GM23338 (cell line): ENCODE data around the gene PRR36. TPM values are rescaled to one million over a fixed set of nuclear protein-coding genes. Genes with fewer than 3 reads are reported as not detected.

ENCODE experiments used
- ATAC-seq: fragments of 200-7000 bp; cut with Tn5 transposase; 3 replicates; pipeline ENCODE4 v1.9.1; 2020
- DNase-seq: peaks from one replicate; pipeline ENCODE4 v3.0.0-alpha.2; 2015; ENCODE audit warnings: low spot score
- H2AFZ ChIP-seq: fragments of 200-600 bp; sonication (generic); 2 replicates; pipeline ENCODE4 v1.8.0; 2016; ENCODE audit warnings: antibody characterized with exemption, mild to moderate bottlenecking, moderate library complexity
- H3F3A ChIP-seq: fragments of 200-600 bp; sonication (generic); replicated peaks from 2 replicates; pipeline ENCODE4 v1.8.0; 2017; ENCODE audit warnings: antibody characterized with exemption, mixed run types, low read depth
- H3K27ac ChIP-seq: fragments of 200-600 bp; sonication (generic); 2 replicates; pipeline ENCODE4 v1.6.1; 2016; ENCODE audit warnings: low read depth
- H3K27me3 ChIP-seq: fragments of 200-600 bp; sonication (generic); 2 replicates; pipeline ENCODE4 v1.8.0; 2016; ENCODE audit warnings: mild to moderate bottlenecking, mixed run types, moderate library complexity; ENCODE audit not compliant: insufficient read depth
- H3K36me3 ChIP-seq: fragments of 200-600 bp; sonication (generic); 2 replicates; pipeline ENCODE4 v1.8.0; 2016; ENCODE audit warnings: mild to moderate bottlenecking; ENCODE audit not compliant: insufficient read depth
- H3K4me1 ChIP-seq: fragments of 200-600 bp; sonication (generic); 2 replicates; pipeline ENCODE4 v1.8.0; 2016; ENCODE audit warnings: mild to moderate bottlenecking, moderate library complexity; ENCODE audit not compliant: insufficient read depth
- H3K4me2 ChIP-seq: fragments of 200-600 bp; sonication (generic); 2 replicates; pipeline ENCODE4 v1.7.1; 2017; ENCODE audit warnings: mixed run types
- H3K4me3 ChIP-seq: fragments of 200-600 bp; sonication (generic); 2 replicates; pipeline ENCODE4 v1.6.1; 2016; ENCODE audit warnings: mixed run types
- H3K79me2 ChIP-seq: fragments of 200-600 bp; sonication (generic); replicated peaks from 2 replicates; pipeline ENCODE4 v1.8.0; 2017; ENCODE audit warnings: mild to moderate bottlenecking; ENCODE audit not compliant: insufficient read depth
- H3K9me2 ChIP-seq: fragments of 200-600 bp; sonication (generic); 2 replicates; pipeline ENCODE4 v1.8.0; 2017; ENCODE audit not compliant: insufficient read depth
- H4K20me1 ChIP-seq: fragments of 200-600 bp; sonication (generic); replicated peaks from 2 replicates; pipeline ENCODE4 v1.8.0; 2017; ENCODE audit warnings: mild to moderate bottlenecking; ENCODE audit not compliant: insufficient read depth
- H3K27ac Mint-ChIP-seq: 2 replicates; pipeline ENCODE4 v1.8.0; 2020; ENCODE audit warnings: inconsistent platforms, mild to moderate bottlenecking, moderate library complexity, mixed read lengths
- H3K27me3 Mint-ChIP-seq: 3 replicates; pipeline ENCODE4 v1.8.0; 2022; ENCODE audit warnings: low read depth, mild to moderate bottlenecking, moderate library complexity, mixed read lengths, inconsistent platforms; ENCODE audit not compliant: insufficient read depth, poor library complexity
- H3K36me3 Mint-ChIP-seq: 3 replicates; pipeline ENCODE4 v1.8.0; 2021; ENCODE audit warnings: low read depth, mild to moderate bottlenecking, inconsistent platforms, moderate library complexity, mixed read lengths
- H3K4me1 Mint-ChIP-seq: 3 replicates; pipeline ENCODE4 v1.8.0; 2020; ENCODE audit warnings: mild to moderate bottlenecking, inconsistent platforms, mixed read lengths
- H3K4me3 Mint-ChIP-seq: 3 replicates; pipeline ENCODE4 v1.8.0; 2021; ENCODE audit warnings: moderate library complexity, mild to moderate bottlenecking, inconsistent platforms, mixed read lengths
- H3K9me3 Mint-ChIP-seq: 3 replicates; pipeline ENCODE4 v1.8.0; 2020; ENCODE audit warnings: moderate library complexity, mild to moderate bottlenecking, inconsistent platforms, mixed read lengths
- CREB1 ChIP-seq: fragments of 250-450 bp; sonication (Bioruptor Pico); IDR thresholded peaks from 2 replicates; pipeline ENCODE4 v1.5.0; 2020; ENCODE audit warnings: low read depth, mild to moderate bottlenecking, moderate library complexity
- CTCF ChIP-seq, 2 experiments: fragments of 200-600 bp in 1 of 2; sonication (generic) in 1 of 2; conservative IDR thresholded peaks; 2 replicates each; pipeline versions ENCODE4 v1.5.1 to v1.6.1; 2016 to 2017; ENCODE audit warnings: antibody characterized with exemption in 2 of 2, low read depth in 2 of 2, mild to moderate bottlenecking in 2 of 2, moderate library complexity in 1 of 2
- ETS1 ChIP-seq: IDR thresholded peaks from 2 replicates; pipeline ENCODE4 v1.6.1; 2016; ENCODE audit warnings: antibody characterized with exemption
- EZH2 ChIP-seq: fragments of 200-600 bp; sonication (generic); IDR thresholded peaks from one replicate; pipeline ENCODE4 v1.8.0; 2017; ENCODE audit warnings: antibody characterized with exemption, mild to moderate bottlenecking, low read depth; ENCODE audit not compliant: unreplicated experiment
- EZH2phosphoT487 ChIP-seq: fragments of 200-600 bp; sonication (generic); IDR thresholded peaks from one replicate; pipeline ENCODE4 v1.8.1; 2018; ENCODE audit warnings: antibody characterized with exemption; ENCODE audit not compliant: unreplicated experiment
- JUNB ChIP-seq: IDR thresholded peaks from one replicate; pipeline ENCODE4 v1.6.1; 2016; ENCODE audit warnings: antibody characterized with exemption; ENCODE audit not compliant: unreplicated experiment
- NANOG ChIP-seq: IDR thresholded peaks from 2 replicates; pipeline ENCODE4 v1.6.1; 2016; ENCODE audit warnings: antibody characterized with exemption, borderline replicate concordance
- POLR2AphosphoS5 ChIP-seq: IDR thresholded peaks from 2 replicates; pipeline ENCODE4 v1.6.1; 2016; ENCODE audit warnings: antibody characterized with exemption, low read depth
- REST ChIP-seq: IDR thresholded peaks from one replicate; pipeline ENCODE4 v1.6.1; 2018; ENCODE audit warnings: antibody characterized with exemption; ENCODE audit not compliant: unreplicated experiment
- STAT1 ChIP-seq: IDR thresholded peaks from one replicate; pipeline ENCODE4 v1.6.1; 2016; ENCODE audit warnings: antibody characterized with exemption; ENCODE audit not compliant: unreplicated experiment
- ZNF114 ChIP-seq: fragments of 250-450 bp; sonication (Bioruptor Pico); IDR thresholded peaks from 2 replicates; pipeline ENCODE4 v1.5.0; 2020; ENCODE audit warnings: mild to moderate bottlenecking, moderate library complexity
- ZNF331 ChIP-seq: fragments of 250-450 bp; sonication (Bioruptor Pico); IDR thresholded peaks from 2 replicates; pipeline ENCODE4 v1.5.0; 2020; ENCODE audit warnings: low read depth, mild to moderate bottlenecking, moderate library complexity
- ZNF462 ChIP-seq: fragments of 250-450 bp; sonication (Bioruptor Pico); IDR thresholded peaks from 2 replicates; pipeline ENCODE4 v1.5.0; 2020; ENCODE audit warnings: mild to moderate bottlenecking, moderate library complexity
- polyA plus RNA-seq: library from polyadenylated mRNA; unstranded; fragments of >200 nt; fragmentation: Nextera tagmentation; extraction: Ambion mirVana; gene quantifications from 2 replicates; pipeline ENCODE4 v1.2.1, GENCODE V29; 2016
- total RNA-seq: library from RNA; depleted of rRNA; stranded (reverse); fragments of >200 nt; shearing (Covaris generic); gene quantifications from 2 replicates; pipeline ENCODE4 v1.2.3, GENCODE V29; 2014

PRR36 gene
- total and polyA plus RNA-seq, 2 experiments from 2014 or later = 17.6 to 17.9 TPM

- Histone ChIP-seq H2AFZ (no peak overlapping the region), H3K9me2 (no peaks in the 10 kb centered on the region), H4K20me1 (no peaks in the 10 kb centered on the region), H3K27ac (no peak overlapping the region), H3K4me2 (no peak overlapping the region), H3K36me3 (no peaks in the 10 kb centered on the region), H3K4me3 (no peak overlapping the region), H3F3A (no peaks in the 10 kb centered on the region), H3K79me2 (no peaks in the 10 kb centered on the region), H3K27me3 (no peaks in the 10 kb centered on the region; the same call in 1 of the 2 replicates), H3K4me1 (peaks cover 6% of the 10 kb centered on the region; the same call in 1 of the 2 replicates)
- no peak for ATAC-seq
- no peak for DNase-seq
- Mint-ChIP-seq H3K4me3 (no peak overlapping the region), H3K27me3 (peaks cover 15% of the 10 kb centered on the region), H3K4me1 (peaks cover 14% of the 10 kb centered on the region; the same call in 2 of the 3 replicates), H3K9me3 (no peaks in the 10 kb centered on the region), H3K36me3 (no peaks in the 10 kb centered on the region; the same call in 2 of the 3 replicates), H3K27ac (no peak overlapping the region)
- TF ChIP-seq ETS1 (no peak), NANOG (no peak), CREB1 (CRISPR knock-in tag) (no peak), CTCF (conservative IDR thresholded peaks at IDR 0.05; ENCODE audit: low read depth in 2 of 2) (no peak), ZNF462 (CRISPR knock-in tag) (no peak), JUNB (no peak), EZH2 (no peak), EZH2phosphoT487 (no peak), STAT1 (no peak), REST (no peak), ZNF114 (CRISPR knock-in tag) (no peak), ZNF331 (CRISPR knock-in tag) (no peak), POLR2AphosphoS5 (no peak)
These were observed 23.1 kb downstream of the PRR36 start for GRCh38 chr19:7850945-7851622.
